HG03558 (cell line): ENCODE results near the gene PSMA7.

ENCODE experiments used
- ATAC-seq: cut with Tn5 transposase; IDR thresholded peaks from one replicate; pipeline ENCODE4 v1.9.1; 2021; ENCODE audit warnings: moderate number of reproducible peaks; ENCODE audit not compliant: unreplicated experiment; ENCODE audit errors: extremely low read depth

PSMA7 gene

GRCh38 chr20:62174021-62174804 is 31.0 kb upstream of the PSMA7 start:
- no peak for ATAC-seq

GRCh38 chr20:62172666-62173065 is 29.5 kb upstream of the PSMA7 start:
- ATAC-seq, result no peak

- ATAC-seq, result no peak
Measured at GRCh38 chr20:62171245-62171644, 28.1 kb upstream of the PSMA7 start.

- no peak for ATAC-seq
Measured at GRCh38 chr20:62170536-62170935, 27.3 kb upstream of the PSMA7 start.

- ATAC-seq, result no peak
Measured at GRCh38 chr20:62168890-62169435, 25.8 kb upstream of the PSMA7 start.

- ATAC-seq, result no peak
Measured at GRCh38 chr20:62168061-62168460, 24.9 kb upstream of the PSMA7 start.

GRCh38 chr20:62167474-62167873 is 24.3 kb upstream of the PSMA7 start:
- ATAC-seq, result no peak

GRCh38 chr20:62165762-62166399 is 22.7 kb upstream of the PSMA7 start:
- no peak for ATAC-seq

- no peak for ATAC-seq
Measured at GRCh38 chr20:62164879-62165761, 21.9 kb upstream of the PSMA7 start.

GRCh38 chr20:62163986-62164762 is 21.0 kb upstream of the PSMA7 start:
- ATAC-seq, result no peak

GRCh38 chr20:62163485-62163865 is 20.3 kb upstream of the PSMA7 start:
- no peak for ATAC-seq

- no peak for ATAC-seq
Measured at GRCh38 chr20:62162765-62163484, 19.7 kb upstream of the PSMA7 start.

- ATAC-seq, result no peak
Measured at GRCh38 chr20:62161347-62161746, 18.2 kb upstream of the PSMA7 start.

GRCh38 chr20:62160876-62161275 is 17.7 kb upstream of the PSMA7 start:
- no peak for ATAC-seq

GRCh38 chr20:62160253-62160652 is 17.1 kb upstream of the PSMA7 start:
- no peak for ATAC-seq

GRCh38 chr20:62159839-62160238 is 16.6 kb upstream of the PSMA7 start:
- ATAC-seq, result no peak

- no peak for ATAC-seq
Measured at GRCh38 chr20:62159052-62159451, 15.9 kb upstream of the PSMA7 start.

GRCh38 chr20:62158541-62158940 is 15.3 kb upstream of the PSMA7 start:
- no peak for ATAC-seq

- ATAC-seq, result no peak
Measured at GRCh38 chr20:62158088-62158400, 14.8 kb upstream of the PSMA7 start.
